Natural killer cell (primary cell): ENCODE measurements around the gene EXOSC3. TPM values are rescaled to one million over a fixed set of nuclear protein-coding genes. Genes with fewer than 3 reads are reported as not detected.

Experiments
- ATAC-seq, 3 donors: fragments of 150-1000 bp in 2 of 3; fragments of 200-7000 bp in 1 of 3; cut with Tn5 transposase; 1 replicate in 1 of 3; 2 replicates in 2 of 3; pipeline ENCODE4 v1.10.0; 2021; ENCODE audit warnings: mild to moderate bottlenecking in 2 of 3, moderate library complexity in 2 of 3
- DNase-seq, 2 donors: peaks; one replicate each; pipeline versions ENCODE4 v3.0.0 to v3.0.0-alpha.2; 2013 to 2021; ENCODE audit warnings: mixed read lengths in 1 of 2
- H3K27ac ChIP-seq: one replicate; pipeline ENCODE4 v1.5.1; 2013; ENCODE audit warnings: mild to moderate bottlenecking, low read length
- H3K27me3 ChIP-seq: one replicate; pipeline ENCODE4 v1.6.1; 2013; ENCODE audit warnings: low read length; ENCODE audit not compliant: control insufficient read depth, insufficient read depth
- H3K36me3 ChIP-seq: one replicate; pipeline ENCODE4 v1.6.1; 2013; ENCODE audit warnings: low read length; ENCODE audit not compliant: control insufficient read depth, insufficient read depth
- H3K4me1 ChIP-seq: one replicate; pipeline ENCODE4 v1.6.1; 2013; ENCODE audit warnings: low read length; ENCODE audit not compliant: control insufficient read depth, insufficient read depth
- H3K4me3 ChIP-seq: one replicate; pipeline ENCODE4 v1.5.1; 2013; ENCODE audit warnings: low read length
- H3K9me3 ChIP-seq: one replicate; pipeline ENCODE4 v1.6.1; 2013; ENCODE audit warnings: low read length; ENCODE audit not compliant: control insufficient read depth, insufficient read depth
- H3K27ac Mint-ChIP-seq, 2 donors: one replicate each; pipeline ENCODE4 v1.8.0; 2022; ENCODE audit warnings: mild to moderate bottlenecking in 2 of 2, mixed read lengths in 2 of 2, moderate library complexity in 1 of 2
- H3K27me3 Mint-ChIP-seq, 2 donors: one replicate each; pipeline ENCODE4 v1.8.0; 2022; ENCODE audit warnings: low read depth in 2 of 2, mixed read lengths in 2 of 2
- H3K36me3 Mint-ChIP-seq: one replicate; pipeline ENCODE4 v1.8.0; 2022; ENCODE audit warnings: mixed read lengths
- H3K4me1 Mint-ChIP-seq, 2 donors: one replicate each; pipeline ENCODE4 v1.8.0; 2022; ENCODE audit warnings: mixed read lengths in 2 of 2
- H3K4me3 Mint-ChIP-seq: one replicate; pipeline ENCODE4 v1.8.0; 2022; ENCODE audit warnings: mild to moderate bottlenecking, moderate library complexity, mixed read lengths
- H3K9me3 Mint-ChIP-seq, 2 donors: one replicate each; pipeline ENCODE4 v1.8.0; 2022; ENCODE audit warnings: mixed read lengths in 2 of 2
- WGBS: methylation state at CpG from one replicate; pipeline ENCODE4 v1.1.7; 2013; ENCODE audit warnings: missing lambda C conversion rate; ENCODE audit not compliant: insufficient coverage; 5-methylcytosine and 5-hydroxymethylcytosine counted together
- intact Hi-C: fragments of 100-400 bp; cut with micrococcal nuclease; formaldehyde crosslinking; loops from one replicate; pipeline ENCODE4 v1.14.2; 2022
- total RNA-seq, 4 donors: library from RNA; stranded (reverse); fragments of 120-200 nt in 1 of 4; gene quantifications; one replicate each; pipeline versions ENCODE4 v1.2.3 to v1.2.4, GENCODE V29; 2013 to 2022
- TF ChIP-seq, protein P1 (sequence below): fragments of 200-600 bp; IDR thresholded peaks from one replicate; pipeline ENCODE4 v1.8.0; 2022; ENCODE audit warnings: antibody characterized with exemption

Gene EXOSC3
- total RNA-seq, 3 donors from 2014 or later (not counting 1 experiment from before 2014, with no cell fraction given), result 20.3 to 42.7 (median 24.5) TPM

DNA sequence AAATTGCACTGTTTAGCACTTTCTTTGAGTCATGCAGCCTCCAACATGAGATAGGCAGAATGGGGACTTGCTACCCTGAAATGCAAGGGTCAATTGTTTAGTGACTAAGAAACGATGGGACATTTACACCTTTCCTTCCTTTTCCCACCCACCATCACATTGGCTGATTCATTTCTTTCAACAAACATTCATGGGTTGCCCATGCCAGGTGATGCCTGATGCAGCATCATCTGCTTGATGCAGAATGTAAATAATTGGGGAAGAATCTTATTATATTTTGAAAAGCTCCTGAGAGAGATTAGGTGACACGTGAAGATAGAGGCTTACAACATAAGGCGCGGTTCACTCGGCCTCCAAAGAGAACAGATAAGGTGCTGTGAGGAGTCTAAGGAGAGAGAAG, 35.7 kb downstream of the EXOSC3 start:
- TF ChIP-seq, protein P1, sequence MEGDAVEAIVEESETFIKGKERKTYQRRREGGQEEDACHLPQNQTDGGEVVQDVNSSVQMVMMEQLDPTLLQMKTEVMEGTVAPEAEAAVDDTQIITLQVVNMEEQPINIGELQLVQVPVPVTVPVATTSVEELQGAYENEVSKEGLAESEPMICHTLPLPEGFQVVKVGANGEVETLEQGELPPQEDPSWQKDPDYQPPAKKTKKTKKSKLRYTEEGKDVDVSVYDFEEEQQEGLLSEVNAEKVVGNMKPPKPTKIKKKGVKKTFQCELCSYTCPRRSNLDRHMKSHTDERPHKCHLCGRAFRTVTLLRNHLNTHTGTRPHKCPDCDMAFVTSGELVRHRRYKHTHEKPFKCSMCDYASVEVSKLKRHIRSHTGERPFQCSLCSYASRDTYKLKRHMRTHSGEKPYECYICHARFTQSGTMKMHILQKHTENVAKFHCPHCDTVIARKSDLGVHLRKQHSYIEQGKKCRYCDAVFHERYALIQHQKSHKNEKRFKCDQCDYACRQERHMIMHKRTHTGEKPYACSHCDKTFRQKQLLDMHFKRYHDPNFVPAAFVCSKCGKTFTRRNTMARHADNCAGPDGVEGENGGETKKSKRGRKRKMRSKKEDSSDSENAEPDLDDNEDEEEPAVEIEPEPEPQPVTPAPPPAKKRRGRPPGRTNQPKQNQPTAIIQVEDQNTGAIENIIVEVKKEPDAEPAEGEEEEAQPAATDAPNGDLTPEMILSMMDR, result no peak
- H3K4me1 ChIP-seq, result peaks cover 10% of the 10 kb centered on the region
- H3K9me3 ChIP-seq, result no peaks in the 10 kb centered on the region
- H3K27ac ChIP-seq, result no peak overlapping the region
- Mint-ChIP-seq H3K4me3 (no peak overlapping the region), H3K27ac (no peak overlapping the region), H3K4me1 (peaks cover 4 to 9% of the 10 kb centered on the region in 2 donors), H3K36me3 (no peaks in the 10 kb centered on the region), H3K9me3 (no peaks in the 10 kb centered on the region), H3K27me3 (no peaks in the 10 kb centered on the region)
- H3K27me3 ChIP-seq, result no peaks in the 10 kb centered on the region
- H3K36me3 ChIP-seq, result no peaks in the 10 kb centered on the region
- no peak overlapping the region for H3K4me3 ChIP-seq
- ATAC-seq (no peak), DNase-seq (no peak)
- intact Hi-C loops, result loop anchor here (5.0 kb wide), 2 partner anchors 513 to 613 kb away; no protein-coding TSS in a partner anchor
- 84% methylated on average over 5 of the region's 5 CpGs for WGBS

DNA sequence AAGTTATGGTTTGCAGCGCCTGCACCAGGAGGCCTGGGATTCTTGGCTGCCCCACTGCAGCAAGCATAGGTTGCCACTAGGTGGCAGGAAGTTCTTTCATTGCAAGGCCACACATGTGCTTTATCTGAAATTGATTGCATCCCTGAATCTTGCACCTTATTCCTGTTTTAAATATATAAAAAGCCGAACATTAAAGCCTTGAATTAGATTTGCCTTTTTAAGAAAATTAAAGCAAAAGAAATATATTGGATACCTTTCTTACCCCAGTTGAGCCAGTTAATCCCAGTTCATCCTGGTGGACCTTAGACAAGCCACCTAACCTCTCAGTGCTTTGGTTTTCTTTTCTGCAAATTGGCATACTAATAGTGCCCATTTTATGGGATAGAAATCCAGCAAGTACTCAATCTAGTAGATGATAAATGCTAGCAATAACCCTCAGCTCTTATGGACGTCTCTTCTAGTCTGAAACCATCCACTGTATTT, 37.6 kb downstream of the EXOSC3 start:
- no peaks in the 10 kb centered on the region for H3K9me3 Mint-ChIP-seq
- 61% methylated on average over 2 of the region's 3 CpGs for WGBS
- no peak overlapping the region for H3K4me3 Mint-ChIP-seq
- DNase-seq (peak; percentile 23 to 74), ATAC-seq (peak; percentile 68 to 88 (median 78))
- H3K27me3 Mint-ChIP-seq, result no peaks in the 10 kb centered on the region
- no peaks in the 10 kb centered on the region for H3K9me3 ChIP-seq
- H3K36me3 Mint-ChIP-seq, result no peaks in the 10 kb centered on the region
- no peak overlapping the region for H3K4me3 ChIP-seq
- intact Hi-C loops, result loop anchor here (5.0 kb wide), 2 partner anchors 515 to 615 kb away; no protein-coding TSS in a partner anchor
- no peaks in the 10 kb centered on the region for H3K36me3 ChIP-seq
- no peaks in the 10 kb centered on the region for H3K27me3 ChIP-seq
- H3K27ac ChIP-seq, result no peak overlapping the region
- no peak overlapping the region for H3K27ac Mint-ChIP-seq
- TF ChIP-seq, protein P1, result peak; percentile 81
- H3K4me1 Mint-ChIP-seq, result no peaks in the 10 kb centered on the region
- no peaks in the 10 kb centered on the region for H3K4me1 ChIP-seq

GRCh38 chr9:37746448-37747270, 38.2 kb downstream of the EXOSC3 start:
- 84% methylated on average over 23 of the region's 24 CpGs for WGBS
- Histone ChIP-seq H3K4me3 (no peak overlapping the region), H3K9me3 (no peaks in the 10 kb centered on the region), H3K4me1 (no peaks in the 10 kb centered on the region), H3K36me3 (no peaks in the 10 kb centered on the region), H3K27me3 (no peaks in the 10 kb centered on the region), H3K27ac (no peak overlapping the region)
- ATAC-seq, result peak in 1 of 3 donors; percentile 10
- TF ChIP-seq, protein P1, result no peak
- DNase-seq, result no peak
- no peaks in the 10 kb centered on the region for H3K9me3 Mint-ChIP-seq
- H3K27me3 Mint-ChIP-seq, result no peaks in the 10 kb centered on the region
- no peaks in the 10 kb centered on the region for H3K4me1 Mint-ChIP-seq
- H3K27ac Mint-ChIP-seq, result no peak overlapping the region
- intact Hi-C loops, result loop anchor here (5.0 kb wide), 2 partner anchors 516 to 616 kb away; no protein-coding TSS in a partner anchor
- no peak overlapping the region for H3K4me3 Mint-ChIP-seq
- no peaks in the 10 kb centered on the region for H3K36me3 Mint-ChIP-seq
